ENCODE data around the gene ARHGAP24.

The ARHGAP24 gene

DNA sequence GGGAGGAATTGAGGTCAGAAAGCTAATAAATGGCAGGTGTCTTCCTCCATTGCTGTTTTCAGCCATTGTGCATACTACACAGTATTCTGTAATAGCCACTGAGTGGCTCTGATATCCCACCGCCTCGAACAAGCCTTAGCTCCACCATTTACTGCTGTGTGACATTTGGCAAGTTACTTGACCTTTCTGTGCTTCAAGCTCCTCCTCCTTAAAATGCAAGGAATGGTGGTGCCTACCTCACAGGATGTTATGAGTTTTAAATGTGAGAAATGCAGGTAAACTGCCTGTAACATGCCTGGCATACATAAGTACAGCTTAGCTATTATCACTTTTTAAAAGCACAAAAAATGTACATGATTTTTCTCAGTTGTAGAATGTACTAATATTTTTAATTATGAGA is 464.0 kb downstream of the ARHGAP24 start:
- H2AFZ ChIP-seq (ENCODE audit: low read length): no peak overlapping the region
- TF ChIP-seq, protein P1, sequence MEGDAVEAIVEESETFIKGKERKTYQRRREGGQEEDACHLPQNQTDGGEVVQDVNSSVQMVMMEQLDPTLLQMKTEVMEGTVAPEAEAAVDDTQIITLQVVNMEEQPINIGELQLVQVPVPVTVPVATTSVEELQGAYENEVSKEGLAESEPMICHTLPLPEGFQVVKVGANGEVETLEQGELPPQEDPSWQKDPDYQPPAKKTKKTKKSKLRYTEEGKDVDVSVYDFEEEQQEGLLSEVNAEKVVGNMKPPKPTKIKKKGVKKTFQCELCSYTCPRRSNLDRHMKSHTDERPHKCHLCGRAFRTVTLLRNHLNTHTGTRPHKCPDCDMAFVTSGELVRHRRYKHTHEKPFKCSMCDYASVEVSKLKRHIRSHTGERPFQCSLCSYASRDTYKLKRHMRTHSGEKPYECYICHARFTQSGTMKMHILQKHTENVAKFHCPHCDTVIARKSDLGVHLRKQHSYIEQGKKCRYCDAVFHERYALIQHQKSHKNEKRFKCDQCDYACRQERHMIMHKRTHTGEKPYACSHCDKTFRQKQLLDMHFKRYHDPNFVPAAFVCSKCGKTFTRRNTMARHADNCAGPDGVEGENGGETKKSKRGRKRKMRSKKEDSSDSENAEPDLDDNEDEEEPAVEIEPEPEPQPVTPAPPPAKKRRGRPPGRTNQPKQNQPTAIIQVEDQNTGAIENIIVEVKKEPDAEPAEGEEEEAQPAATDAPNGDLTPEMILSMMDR (IDR thresholded peaks at IDR 0.05; ENCODE audit: low read length): no peak
- no peak overlapping the region for H3K27ac ChIP-seq (ENCODE audit: low read length)
- no peak overlapping the region for H3K4me2 ChIP-seq (ENCODE audit: low read depth, low read length)
- no peak overlapping the region for H3K9ac ChIP-seq (ENCODE audit: low read length)
- H3F3A ChIP-seq (ENCODE audit: insufficient read depth, low read length): no peaks in the 10 kb centered on the region
- H3K79me2 ChIP-seq (ENCODE audit: low read length): no peaks in the 10 kb centered on the region
- no peaks in the 10 kb centered on the region for H3K4me1 ChIP-seq (ENCODE audit: low read length)
- no peak for DNase-seq
- H3K9me3 ChIP-seq (replicated peaks; ENCODE audit: insufficient read depth, low read length): no peaks in the 10 kb centered on the region
- H3K27me3 ChIP-seq (replicated peaks; ENCODE audit: insufficient read depth, low read length): no peaks in the 10 kb centered on the region
- H4K20me1 ChIP-seq (ENCODE audit: insufficient read depth, low read length): no peaks in the 10 kb centered on the region
- no peaks in the 10 kb centered on the region for H3K36me3 ChIP-seq (replicated peaks; ENCODE audit: insufficient read depth, low read length)
- H3K9me2 ChIP-seq (replicated peaks; ENCODE audit: insufficient read depth, low read length): no peaks in the 10 kb centered on the region
- H3K4me3 ChIP-seq (ENCODE audit: low read length): no peak overlapping the region

DNA sequence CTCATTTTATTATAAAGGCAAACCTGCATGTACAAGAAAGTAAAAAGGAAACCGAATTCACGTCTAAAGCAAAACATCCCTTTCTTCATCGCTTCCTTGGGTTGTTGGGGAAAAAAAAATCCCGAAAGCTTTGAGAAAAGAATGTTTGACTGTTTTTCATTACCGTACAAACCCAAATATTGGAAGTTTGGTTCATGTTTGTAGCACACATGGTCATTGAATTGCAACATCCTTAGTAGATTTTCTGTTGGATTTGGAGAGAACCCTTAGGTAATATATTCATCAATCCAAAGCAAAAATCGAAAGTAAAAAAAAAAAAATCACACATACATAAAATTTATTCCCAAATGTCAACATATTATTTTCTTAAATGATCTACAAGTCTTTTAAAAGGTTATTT is 464.6 kb downstream of the ARHGAP24 start:
- Histone ChIP-seq H2AFZ (ENCODE audit: low read length) (no peak overlapping the region), H3F3A (ENCODE audit: insufficient read depth, low read length) (no peaks in the 10 kb centered on the region), H3K27ac (ENCODE audit: low read length) (no peak overlapping the region), H3K79me2 (ENCODE audit: low read length) (no peaks in the 10 kb centered on the region), H3K9me2 (replicated peaks; ENCODE audit: insufficient read depth, low read length) (no peaks in the 10 kb centered on the region), H3K4me1 (ENCODE audit: low read length) (no peaks in the 10 kb centered on the region), H3K9ac (ENCODE audit: low read length) (no peak overlapping the region), H3K36me3 (replicated peaks; ENCODE audit: insufficient read depth, low read length) (no peaks in the 10 kb centered on the region), H3K4me2 (ENCODE audit: low read depth, low read length) (no peak overlapping the region), H4K20me1 (ENCODE audit: insufficient read depth, low read length) (no peaks in the 10 kb centered on the region), H3K4me3 (ENCODE audit: low read length) (no peak overlapping the region), H3K27me3 (replicated peaks; ENCODE audit: insufficient read depth, low read length) (no peaks in the 10 kb centered on the region), H3K9me3 (replicated peaks; ENCODE audit: insufficient read depth, low read length) (no peaks in the 10 kb centered on the region)
- TF ChIP-seq, protein P1 (IDR thresholded peaks at IDR 0.05; ENCODE audit: low read length): no peak
- TF ChIP-seq EZH2phosphoT487 (IDR thresholded peaks at IDR 0.05; ENCODE audit: low read length) (no peak), EZH2 (optimal IDR thresholded peaks at IDR 0.05; ENCODE audit: low read depth, low read length) (no peak)
- DNase-seq: no peak

DNA sequence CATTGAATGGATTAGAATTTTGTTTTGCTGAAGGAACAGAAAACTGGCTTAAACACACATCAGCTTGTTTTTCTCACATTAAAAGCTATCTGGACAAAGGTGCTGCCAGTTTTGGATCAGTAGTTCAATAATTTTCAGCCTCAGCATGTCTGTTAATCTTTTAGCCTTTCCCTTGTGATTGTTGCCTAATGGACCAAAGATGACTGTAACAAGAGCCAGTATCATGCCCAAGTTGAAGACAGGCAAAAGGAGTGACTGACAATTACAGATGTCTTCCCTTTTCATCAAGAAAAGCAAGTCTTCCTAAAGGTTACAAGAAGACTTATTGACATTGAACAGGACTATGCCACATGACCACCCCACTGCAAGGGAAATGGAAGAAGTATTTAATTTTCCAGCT is 465.2 kb downstream of the ARHGAP24 start:
- Histone ChIP-seq H3K4me3 (ENCODE audit: low read length) (no peak overlapping the region), H3K9me2 (replicated peaks; ENCODE audit: insufficient read depth, low read length) (no peaks in the 10 kb centered on the region), H3K79me2 (ENCODE audit: low read length) (no peaks in the 10 kb centered on the region), H3K9me3 (replicated peaks; ENCODE audit: insufficient read depth, low read length) (no peaks in the 10 kb centered on the region), H3K27me3 (replicated peaks; ENCODE audit: insufficient read depth, low read length) (no peaks in the 10 kb centered on the region), H3K4me2 (ENCODE audit: low read depth, low read length) (no peak overlapping the region), H3K4me1 (ENCODE audit: low read length) (no peaks in the 10 kb centered on the region), H4K20me1 (ENCODE audit: insufficient read depth, low read length) (no peaks in the 10 kb centered on the region), H2AFZ (ENCODE audit: low read length) (no peak overlapping the region), H3K27ac (ENCODE audit: low read length) (no peak overlapping the region), H3F3A (ENCODE audit: insufficient read depth, low read length) (no peaks in the 10 kb centered on the region), H3K9ac (ENCODE audit: low read length) (no peak overlapping the region), H3K36me3 (replicated peaks; ENCODE audit: insufficient read depth, low read length) (no peaks in the 10 kb centered on the region)
- DNase-seq: no peak
- TF ChIP-seq, protein P1 (IDR thresholded peaks at IDR 0.05; ENCODE audit: low read length): no peak
- no peak for TF ChIP-seq EZH2 (optimal IDR thresholded peaks at IDR 0.05; ENCODE audit: low read depth, low read length)

DNA sequence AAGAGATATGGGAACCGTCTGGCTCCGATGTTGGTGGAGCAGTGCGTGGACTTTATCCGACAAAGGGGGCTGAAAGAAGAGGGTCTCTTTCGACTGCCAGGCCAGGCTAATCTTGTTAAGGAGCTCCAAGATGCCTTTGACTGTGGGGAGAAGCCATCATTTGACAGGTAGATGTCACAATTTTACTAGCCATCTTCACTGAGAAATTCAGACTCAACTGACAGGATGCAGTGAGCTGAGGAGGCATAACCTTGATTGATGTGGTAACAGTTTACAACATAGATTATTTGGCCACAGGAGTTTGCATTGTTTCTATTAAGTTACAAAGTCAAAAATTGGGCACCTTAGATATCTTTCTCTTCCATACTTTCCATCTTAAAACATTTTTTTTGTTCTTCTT is 467.2 kb downstream of the ARHGAP24 start:
- H4K20me1 ChIP-seq (ENCODE audit: insufficient read depth, low read length): no peaks in the 10 kb centered on the region
- no peaks in the 10 kb centered on the region for H3K9me3 ChIP-seq (replicated peaks; ENCODE audit: insufficient read depth, low read length)
- H3K27me3 ChIP-seq (replicated peaks; ENCODE audit: insufficient read depth, low read length): no peaks in the 10 kb centered on the region
- H2AFZ ChIP-seq (ENCODE audit: low read length): no peak overlapping the region
- no peaks in the 10 kb centered on the region for H3K79me2 ChIP-seq (ENCODE audit: low read length)
- H3K4me1 ChIP-seq (ENCODE audit: low read length): no peaks in the 10 kb centered on the region
- H3F3A ChIP-seq (ENCODE audit: insufficient read depth, low read length): no peaks in the 10 kb centered on the region
- TF ChIP-seq EZH2 (optimal IDR thresholded peaks at IDR 0.05; ENCODE audit: low read depth, low read length) (no peak), EZH2phosphoT487 (IDR thresholded peaks at IDR 0.05; ENCODE audit: low read length) (no peak)
- TF ChIP-seq, protein P1 (IDR thresholded peaks at IDR 0.05; ENCODE audit: low read length): no peak
- H3K4me3 ChIP-seq (ENCODE audit: low read length): no peak overlapping the region
- no peaks in the 10 kb centered on the region for H3K9me2 ChIP-seq (replicated peaks; ENCODE audit: insufficient read depth, low read length)
- H3K27ac ChIP-seq (ENCODE audit: low read length): no peak overlapping the region
- no peaks in the 10 kb centered on the region for H3K36me3 ChIP-seq (replicated peaks; ENCODE audit: insufficient read depth, low read length)
- no peak for DNase-seq
- no peak overlapping the region for H3K4me2 ChIP-seq (ENCODE audit: low read depth, low read length)
- H3K9ac ChIP-seq (ENCODE audit: low read length): no peak overlapping the region

All from MM.1S (cell line).